Mucosa of rectum (tissue), 2 donors: ENCODE measurements around the gene RIC3.

Experiments
- H3K27ac ChIP-seq, 2 donors: one replicate each; pipeline ENCODE4 v1.7.0; 2013; ENCODE audit warnings: inconsistent platforms in 2 of 2, low read depth in 2 of 2, low read length in 2 of 2
- H3K27me3 ChIP-seq, 2 donors: one replicate each; pipeline ENCODE4 v1.7.0; 2013; ENCODE audit warnings: low read length in 2 of 2; ENCODE audit not compliant: control insufficient read depth in 2 of 2, insufficient read depth in 2 of 2
- H3K36me3 ChIP-seq, 2 donors: one replicate each; pipeline ENCODE4 v1.7.0; 2013; ENCODE audit warnings: low read length in 2 of 2; ENCODE audit not compliant: control insufficient read depth in 2 of 2, insufficient read depth in 2 of 2
- H3K4me1 ChIP-seq, 2 donors: one replicate each; pipeline ENCODE4 v1.7.0; 2013; ENCODE audit warnings: low read length in 2 of 2, mild to moderate bottlenecking in 1 of 2; ENCODE audit not compliant: control insufficient read depth in 2 of 2, insufficient read depth in 2 of 2
- H3K4me3 ChIP-seq, 2 donors: one replicate each; pipeline ENCODE4 v1.7.0; 2013; ENCODE audit warnings: low read length in 2 of 2
- H3K9ac ChIP-seq, 2 donors: one replicate each; pipeline ENCODE4 v1.7.0; 2013; ENCODE audit warnings: low read length in 2 of 2, low read depth in 1 of 2, mild to moderate bottlenecking in 1 of 2
- H3K9me3 ChIP-seq, 2 donors: one replicate each; pipeline ENCODE4 v1.7.0; 2013; ENCODE audit warnings: low read length in 2 of 2; ENCODE audit not compliant: control insufficient read depth in 2 of 2
- donor health status: healthy.
- donor health status: Normal muscosa, but diverticular disease.

Gene RIC3

GRCh38 chr11:8070417-8071115 lies 98.3 kb downstream of the RIC3 start:
- no peak overlapping the region for H3K9ac ChIP-seq
- H3K4me1 ChIP-seq: peaks cover 0 to 9% of the 10 kb centered on the region in 2 donors
- no peak overlapping the region for H3K4me3 ChIP-seq
- H3K36me3 ChIP-seq: no peaks in the 10 kb centered on the region
- peaks cover 0 to 4% of the 10 kb centered on the region in 2 donors for H3K27me3 ChIP-seq
- no peak overlapping the region for H3K27ac ChIP-seq
- H3K9me3 ChIP-seq: no peaks in the 10 kb centered on the region

GRCh38 chr11:8069771-8070170 lies 99.1 kb downstream of the RIC3 start:
- H3K9me3 ChIP-seq: no peaks in the 10 kb centered on the region
- no peak overlapping the region for H3K9ac ChIP-seq
- H3K4me1 ChIP-seq: peaks cover 0 to 9% of the 10 kb centered on the region in 2 donors
- no peaks in the 10 kb centered on the region for H3K36me3 ChIP-seq
- no peak overlapping the region for H3K4me3 ChIP-seq
- H3K27ac ChIP-seq: no peak overlapping the region
- peaks cover 0 to 4% of the 10 kb centered on the region in 2 donors for H3K27me3 ChIP-seq

DNA sequence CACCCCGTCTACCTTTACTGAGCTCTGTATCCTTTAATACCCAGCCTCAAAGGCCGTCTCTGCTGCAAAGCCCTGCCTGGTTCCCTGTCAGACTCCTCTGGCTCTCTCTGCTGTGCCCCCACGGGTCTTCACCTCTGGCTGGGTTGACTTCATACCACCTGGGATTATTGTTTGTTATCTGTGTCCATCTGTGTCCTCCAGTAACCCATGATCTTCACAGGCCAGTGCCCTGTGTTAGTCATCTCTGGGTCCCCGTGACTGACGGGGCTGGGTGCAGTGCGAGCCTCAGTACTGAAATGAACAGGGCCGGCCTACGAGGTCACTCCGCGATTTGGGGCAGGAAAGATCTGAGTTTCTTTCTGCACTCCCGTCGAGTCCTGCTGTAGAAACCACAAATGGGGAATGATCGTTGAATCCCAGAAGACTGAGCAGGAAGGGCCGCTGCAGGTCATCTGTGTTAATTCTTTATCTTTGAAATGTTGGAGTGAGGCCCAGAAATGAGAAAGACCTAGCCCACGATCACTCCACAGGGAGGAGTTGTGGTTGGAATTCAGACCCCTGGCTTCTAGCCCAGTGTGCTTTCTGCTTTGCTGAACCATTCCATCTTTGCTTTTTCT lies 100.1 kb downstream of the RIC3 start:
- Histone ChIP-seq H3K9ac (no peak overlapping the region), H3K9me3 (no peaks in the 10 kb centered on the region), H3K4me3 (no peak overlapping the region), H3K27ac (no peak overlapping the region), H3K4me1 (peaks cover 0 to 9% of the 10 kb centered on the region in 2 donors), H3K27me3 (peaks cover 0 to 2% of the 10 kb centered on the region in 2 donors), H3K36me3 (no peaks in the 10 kb centered on the region)

DNA sequence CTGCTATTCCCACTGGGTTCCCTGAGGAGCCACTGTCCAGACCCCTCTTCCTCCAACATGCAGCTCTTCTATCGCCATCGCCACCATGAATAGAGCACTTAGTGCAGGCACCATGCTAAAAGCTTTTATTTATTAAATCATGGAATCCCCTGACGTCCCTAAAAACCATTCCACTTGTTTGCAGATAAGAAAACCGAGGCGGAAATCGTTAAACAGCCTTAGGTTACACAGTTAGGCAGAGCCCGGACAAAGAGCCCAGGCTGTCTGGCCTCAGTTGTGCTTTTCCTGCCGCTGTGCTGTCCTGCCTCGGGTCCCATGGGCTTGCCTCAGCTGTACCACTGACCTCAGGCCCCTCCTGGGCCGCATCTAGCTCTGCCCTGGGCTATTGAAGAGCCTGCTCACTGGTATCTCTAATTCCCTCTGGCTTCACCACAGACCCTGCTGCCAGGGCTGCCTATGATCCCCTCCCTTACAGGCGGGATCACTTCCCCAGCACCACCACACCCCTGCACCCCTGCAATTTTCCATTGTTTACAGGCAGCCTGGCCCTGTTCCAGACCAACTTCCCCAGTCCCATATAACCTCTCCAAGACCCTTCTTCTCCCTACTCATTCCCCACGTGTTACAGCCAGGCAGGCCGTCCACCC lies 100.8 kb downstream of the RIC3 start:
- Histone ChIP-seq H3K9me3 (no peaks in the 10 kb centered on the region), H3K9ac (no peak overlapping the region), H3K27me3 (no peaks in the 10 kb centered on the region), H3K27ac (no peak overlapping the region), H3K4me1 (peaks cover 0 to 9% of the 10 kb centered on the region in 2 donors), H3K36me3 (no peaks in the 10 kb centered on the region), H3K4me3 (no peak overlapping the region)

DNA sequence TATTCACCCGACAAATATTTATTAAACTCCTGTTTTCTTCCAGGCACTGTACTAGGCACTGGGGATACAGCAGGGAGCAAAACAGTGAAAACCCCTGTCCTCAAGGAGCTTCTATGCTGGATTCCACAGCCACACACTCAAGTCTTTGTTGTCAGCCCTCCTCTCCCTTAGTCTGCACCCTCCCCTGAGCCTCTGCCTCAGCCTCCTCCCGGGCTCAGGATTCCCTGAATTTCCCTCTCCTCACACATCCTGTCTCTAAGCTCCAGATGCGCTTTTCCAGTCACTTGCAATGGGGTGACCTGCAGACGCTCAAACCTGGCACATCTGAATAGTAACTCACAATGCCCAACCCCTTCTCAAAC lies 101.3 kb downstream of the RIC3 start:
- Histone ChIP-seq H3K36me3 (no peaks in the 10 kb centered on the region), H3K9me3 (no peaks in the 10 kb centered on the region), H3K27ac (no peak overlapping the region), H3K27me3 (no peaks in the 10 kb centered on the region), H3K9ac (no peak overlapping the region), H3K4me1 (peaks cover 0 to 12% of the 10 kb centered on the region in 2 donors), H3K4me3 (no peak overlapping the region)

DNA sequence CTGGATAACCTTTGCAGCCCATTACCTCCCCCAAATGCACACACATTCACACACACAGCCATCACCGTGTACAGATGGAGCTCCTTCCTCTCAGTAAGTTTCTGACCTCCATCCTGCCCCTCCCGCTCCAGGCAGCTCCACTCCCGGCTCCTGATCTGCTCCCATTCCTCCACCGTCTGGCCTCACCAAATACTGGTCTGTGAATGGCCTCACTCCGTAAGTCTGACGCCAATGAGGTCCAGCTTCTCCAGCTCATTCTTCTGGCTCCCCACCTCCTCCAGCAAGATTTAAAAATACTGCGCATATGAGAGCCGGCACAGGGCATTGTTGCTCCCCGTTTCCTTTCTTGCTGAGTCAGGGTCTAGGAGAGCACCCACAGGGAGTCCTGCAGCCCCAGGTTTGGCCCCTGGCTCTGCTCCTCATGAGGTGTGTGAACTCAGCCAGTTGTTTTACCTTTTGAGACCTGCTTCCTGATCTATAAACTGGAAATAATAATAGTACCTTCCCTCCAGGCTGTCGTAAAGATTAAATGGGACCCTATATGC lies 101.8 kb downstream of the RIC3 start:
- Histone ChIP-seq H3K4me1 (peaks cover 0 to 12% of the 10 kb centered on the region in 2 donors), H3K9ac (no peak overlapping the region)

DNA sequence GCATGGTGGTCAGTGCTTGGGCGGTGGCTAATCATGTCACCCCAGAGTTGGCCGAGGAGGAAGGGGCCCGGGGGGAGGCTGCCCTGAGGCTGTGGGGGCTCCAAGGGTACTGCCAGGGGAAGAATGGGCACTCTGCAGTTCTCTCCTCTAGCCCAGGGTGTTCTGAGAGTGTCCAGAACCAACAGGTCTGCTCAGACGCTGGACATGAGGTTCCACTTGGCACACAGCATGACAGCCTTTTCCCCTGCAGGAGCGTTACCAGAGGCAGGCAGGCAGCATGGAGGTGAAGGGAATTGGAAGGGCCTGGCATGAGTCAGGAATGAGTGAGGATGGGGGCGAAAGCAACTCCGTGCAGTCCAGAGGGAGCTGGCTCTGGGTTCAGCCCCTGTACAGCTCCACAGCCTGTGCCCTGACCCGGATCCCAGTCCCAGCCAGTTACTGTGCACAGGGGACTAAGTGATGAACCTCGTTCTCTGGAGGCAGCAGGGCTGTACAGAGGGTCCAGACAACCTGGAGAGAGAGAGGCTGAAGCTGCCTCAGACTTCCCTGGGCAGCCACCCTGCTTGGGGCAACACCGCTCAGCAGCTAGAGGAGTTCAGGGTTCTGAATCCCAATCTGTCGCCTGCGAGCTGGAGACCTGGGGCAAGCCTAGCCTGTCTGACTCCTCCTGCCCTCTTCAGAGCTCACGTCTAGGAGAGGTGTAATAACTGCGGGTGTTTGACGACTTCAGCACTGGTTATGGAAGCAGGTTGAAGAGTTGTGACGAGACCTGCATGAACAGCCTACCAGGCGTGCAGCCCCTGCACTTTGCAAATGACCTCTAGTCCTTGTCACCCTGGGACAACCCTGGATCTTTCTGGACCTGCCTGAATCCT lies 102.6 kb downstream of the RIC3 start:
- Histone ChIP-seq H3K27me3 (no peaks in the 10 kb centered on the region), H3K36me3 (no peaks in the 10 kb centered on the region), H3K4me3 (no peak overlapping the region), H3K9me3 (no peaks in the 10 kb centered on the region), H3K27ac (no peak overlapping the region), H3K9ac (no peak overlapping the region), H3K4me1 (peaks cover 0 to 12% of the 10 kb centered on the region in 2 donors)

More for the DNA sequence above, 101.8 kb downstream of the RIC3 start:
- Histone ChIP-seq H3K36me3 (no peaks in the 10 kb centered on the region), H3K27ac (no peak overlapping the region), H3K27me3 (no peaks in the 10 kb centered on the region), H3K9me3 (no peaks in the 10 kb centered on the region), H3K4me3 (no peak overlapping the region)

- Histone ChIP-seq H3K9ac (no peak overlapping the region), H3K9me3 (no peaks in the 10 kb centered on the region), H3K27me3 (no peaks in the 10 kb centered on the region), H3K36me3 (no peaks in the 10 kb centered on the region), H3K4me1 (peaks cover 0 to 12% of the 10 kb centered on the region in 2 donors), H3K27ac (no peak overlapping the region), H3K4me3 (no peak overlapping the region)
Measured at GRCh38 chr11:8065031-8065430, 103.8 kb downstream of the RIC3 start.

GRCh38 chr11:8063324-8063723 lies 105.5 kb downstream of the RIC3 start:
- Histone ChIP-seq H3K4me3 (no peak overlapping the region), H3K27me3 (no peaks in the 10 kb centered on the region), H3K9me3 (no peaks in the 10 kb centered on the region), H3K27ac (no peak overlapping the region), H3K9ac (no peak overlapping the region), H3K36me3 (no peaks in the 10 kb centered on the region), H3K4me1 (peaks cover 0 to 4% of the 10 kb centered on the region in 2 donors)
